Naive thymus-derived CD4-positive, alpha-beta T cell (primary cell): Measurements from ENCODE around the gene IGSF8. TPM values are rescaled to one million over a fixed set of nuclear protein-coding genes. Genes with fewer than 3 reads are reported as not detected.
A peak's percentile ranks its signal among the peaks of the same experiment; 100 is the strongest.

Experiments used
- ATAC-seq: fragments of 150-1000 bp; cut with Tn5 transposase; 2 replicates; pipeline ENCODE4 v1.10.0; 2021; ENCODE audit warnings: mild to moderate bottlenecking, moderate library complexity
- CTCF ChIA-PET: fragments of 350-600 bp; sonication (Branson Sonifier 250); formaldehyde crosslinking; loops from one replicate; lab custom pipeline; 2021; ENCODE audit warnings: antibody characterized with exemption; lab: Charles Lee
- POLR2A ChIA-PET: fragments of 350-600 bp; sonication (Branson Sonifier 250); formaldehyde crosslinking; loops from one replicate; lab custom pipeline; 2021; ENCODE audit warnings: antibody characterized with exemption, inconsistent platforms; lab: Charles Lee
- DNase-seq, 9 donors: peaks; one replicate each; pipeline versions ENCODE4 v3.0.0 to v3.0.0-alpha.2; 2020 to 2022; ENCODE audit warnings: mixed read lengths in 1 of 9
- H3K27ac ChIP-seq: one replicate; pipeline ENCODE4 v1.7.0; 2013; ENCODE audit warnings: mild to moderate bottlenecking, low read depth, low read length, moderate library complexity
- H3K27me3 ChIP-seq, 2 donors: one replicate each; pipeline ENCODE4 v1.7.0; 2013; ENCODE audit warnings: low read length in 2 of 2, mild to moderate bottlenecking in 2 of 2, moderate library complexity in 2 of 2; ENCODE audit not compliant: control insufficient read depth in 2 of 2, insufficient read depth in 2 of 2
- H3K36me3 ChIP-seq, 3 experiments: 1 replicate in 2 of 3; 2 replicates in 1 of 3; pipeline ENCODE4 v1.7.0; 2013; ENCODE audit warnings: low read length in 3 of 3, mild to moderate bottlenecking in 3 of 3, moderate library complexity in 1 of 3; ENCODE audit not compliant: insufficient read depth in 3 of 3, control insufficient read depth in 2 of 3
- H3K4me1 ChIP-seq, 2 donors: one replicate each; pipeline ENCODE4 v1.7.0; 2013; ENCODE audit warnings: low read length in 2 of 2, mild to moderate bottlenecking in 2 of 2, moderate library complexity in 1 of 2; ENCODE audit not compliant: control insufficient read depth in 2 of 2, insufficient read depth in 2 of 2
- H3K4me3 ChIP-seq: 2 replicates; pipeline ENCODE4 v1.7.0; 2013; ENCODE audit warnings: mild to moderate bottlenecking, low read length
- H3K9me3 ChIP-seq, 3 experiments: 1 replicate in 2 of 3; 2 replicates in 1 of 3; pipeline ENCODE4 v1.7.0; 2013; ENCODE audit warnings: low read length in 3 of 3; ENCODE audit not compliant: control insufficient read depth in 2 of 3
- H3K27ac Mint-ChIP-seq, 9 donors: one replicate each; pipeline ENCODE4 v1.8.0; 2020 to 2022; ENCODE audit warnings: mixed read lengths in 9 of 9, mild to moderate bottlenecking in 8 of 9, moderate library complexity in 5 of 9, inconsistent platforms in 2 of 9
- H3K27me3 Mint-ChIP-seq, 5 donors: one replicate each; pipeline ENCODE4 v1.8.0; 2021 to 2022; ENCODE audit warnings: mixed read lengths in 5 of 5, mild to moderate bottlenecking in 1 of 5
- H3K36me3 Mint-ChIP-seq, 5 donors: one replicate each; pipeline ENCODE4 v1.8.0; 2020 to 2022; ENCODE audit warnings: mixed read lengths in 5 of 5, mild to moderate bottlenecking in 3 of 5, inconsistent platforms in 1 of 5
- H3K4me1 Mint-ChIP-seq, 7 donors: one replicate each; pipeline ENCODE4 v1.8.0; 2020 to 2022; ENCODE audit warnings: mixed read lengths in 7 of 7, mild to moderate bottlenecking in 3 of 7, inconsistent platforms in 1 of 7
- H3K4me3 Mint-ChIP-seq, 10 donors: one replicate each; pipeline ENCODE4 v1.8.0; 2020 to 2022; ENCODE audit warnings: mild to moderate bottlenecking in 10 of 10, mixed read lengths in 10 of 10, moderate library complexity in 6 of 10, inconsistent platforms in 2 of 10
- H3K9me3 Mint-ChIP-seq, 11 donors: one replicate each; pipeline ENCODE4 v1.8.0; 2020 to 2022; ENCODE audit warnings: mixed read lengths in 11 of 11, mild to moderate bottlenecking in 4 of 11, inconsistent platforms in 1 of 11, moderate library complexity in 1 of 11
- intact Hi-C, 2 donors: fragments of 100-400 bp; cut with micrococcal nuclease; formaldehyde crosslinking; loops; one replicate each; pipeline ENCODE4 v1.15.1; 2023
- polyA plus RNA-seq, 2 donors: library from polyadenylated mRNA; unstranded; fragments of 300-500 nt; fragmentation: Illumina TruSeq; gene quantifications; one replicate each; pipeline ENCODE4 v1.2.3, GENCODE V29; 2021
- total RNA-seq, 6 experiments: library from RNA in 5 of 6; stranded (reverse) in 5 of 6; gene quantifications; 1 replicate in 5 of 6; 2 replicates in 1 of 6; pipeline ENCODE4 v1.2.3 and lab custom pipeline; 2021 to 2026

IGSF8 gene
- total and polyA plus RNA-seq, 7 experiments from 2014 or later, result 31.9 to 68.7 (median 44.8) TPM

DNA sequence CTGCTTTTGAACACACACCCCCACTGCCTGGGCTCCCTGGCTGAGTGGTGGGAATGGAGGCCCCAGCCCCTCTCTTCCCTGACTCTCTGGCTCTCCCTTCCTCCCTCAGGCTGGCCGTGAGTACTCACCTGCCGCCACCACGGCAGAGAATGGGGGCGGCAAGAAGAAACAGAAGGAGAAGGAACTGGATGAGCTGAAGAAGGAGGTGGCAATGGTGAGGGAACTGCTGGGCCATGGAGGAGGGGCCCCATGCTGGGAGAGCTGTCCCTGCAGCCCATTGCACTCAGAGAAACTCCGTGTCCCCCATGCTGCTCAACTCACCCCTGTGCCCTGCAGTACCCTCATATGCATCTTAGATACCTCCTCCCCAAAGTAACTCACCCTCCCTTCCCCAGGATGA, 22.4 kb upstream of the IGSF8 start:
- POLR2A ChIA-PET, result no interaction called here
- CTCF ChIA-PET, result no interaction called here
- Histone ChIP-seq H3K27me3 (no peaks in the 10 kb centered on the region), H3K36me3 (no peaks in the 10 kb centered on the region), H3K4me1 (no peaks in the 10 kb centered on the region), H3K4me3 (no peak overlapping the region), H3K9me3 (no peaks in the 10 kb centered on the region), H3K27ac (no peak overlapping the region)
- DNase-seq (no peak), ATAC-seq (no peak)
- intact Hi-C loops, result no loop called here
- H3K27ac Mint-ChIP-seq, result no peak overlapping the region
- peaks cover 0 to 4% (median 0%) of the 10 kb centered on the region in 5 donors for H3K36me3 Mint-ChIP-seq
- H3K9me3 Mint-ChIP-seq, result no peaks in the 10 kb centered on the region
- no peaks in the 10 kb centered on the region for H3K4me1 Mint-ChIP-seq
- no peak overlapping the region for H3K4me3 Mint-ChIP-seq
- H3K27me3 Mint-ChIP-seq, result peaks cover 0 to 15% (median 13%) of the 10 kb centered on the region in 5 donors

DNA sequence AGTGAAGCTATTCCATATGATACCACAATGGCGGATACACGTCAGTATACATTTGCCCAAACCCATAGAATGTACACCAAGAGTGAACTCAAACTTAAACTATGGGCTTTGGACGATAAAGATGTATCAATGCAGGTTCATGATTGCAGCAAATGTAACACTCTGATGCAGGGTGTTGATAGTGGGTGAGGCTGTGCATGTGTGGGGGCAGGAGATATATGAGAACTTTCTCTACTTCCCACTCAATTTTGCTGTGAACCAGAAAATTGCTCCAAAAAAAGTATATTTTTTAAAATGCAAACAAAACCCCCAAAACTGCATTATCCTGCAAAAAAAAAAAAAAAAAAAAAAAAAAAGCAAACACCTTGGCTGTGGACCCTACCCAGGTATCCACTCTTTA, 20.5 kb upstream of the IGSF8 start:
- Histone ChIP-seq H3K4me3 (no peak overlapping the region), H3K27ac (no peak overlapping the region), H3K36me3 (no peaks in the 10 kb centered on the region), H3K27me3 (no peaks in the 10 kb centered on the region), H3K4me1 (no peaks in the 10 kb centered on the region), H3K9me3 (no peaks in the 10 kb centered on the region)
- ATAC-seq, result no peak
- peaks cover 4 to 17% (median 13%) of the 10 kb centered on the region in 5 donors for H3K27me3 Mint-ChIP-seq
- ChIA-PET CTCF (no interaction called here), POLR2A (no interaction called here)
- H3K4me1 Mint-ChIP-seq, result no peaks in the 10 kb centered on the region
- no peak for DNase-seq
- H3K4me3 Mint-ChIP-seq, result no peak overlapping the region
- no peak overlapping the region for H3K27ac Mint-ChIP-seq
- H3K36me3 Mint-ChIP-seq, result peaks cover 0 to 4% (median 0%) of the 10 kb centered on the region in 5 donors
- no peaks in the 10 kb centered on the region for H3K9me3 Mint-ChIP-seq
- intact Hi-C loops, result no loop called here

DNA sequence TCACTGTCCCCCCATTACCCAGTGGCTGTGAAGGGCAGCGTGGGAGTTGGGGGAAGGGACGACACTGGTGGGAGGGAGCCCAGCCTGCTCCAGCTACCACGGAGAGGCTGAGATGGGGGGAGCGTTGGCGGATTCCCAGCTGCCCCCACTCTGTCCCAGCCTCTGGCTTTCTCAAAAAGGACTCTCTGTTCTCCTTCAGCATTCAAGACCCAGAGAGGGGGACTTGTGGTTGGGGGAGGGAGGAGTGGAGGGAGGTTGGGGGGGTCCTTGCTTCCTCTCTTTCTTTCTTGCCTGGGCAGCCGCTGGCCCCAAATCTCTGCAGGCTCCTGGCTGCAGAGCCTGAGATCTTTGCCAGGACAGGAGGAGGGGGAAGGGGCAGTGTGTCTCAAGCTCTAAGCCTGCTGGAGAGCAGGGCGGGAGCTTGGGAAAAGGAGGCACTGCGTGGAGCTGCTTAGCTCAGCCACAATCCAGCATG, 19.3 kb upstream of the IGSF8 start:
- POLR2A ChIA-PET, result no interaction called here
- intact Hi-C loops, result no loop called here
- Histone ChIP-seq H3K4me3 (no peak overlapping the region), H3K9me3 (no peaks in the 10 kb centered on the region), H3K27ac (no peak overlapping the region), H3K27me3 (no peaks in the 10 kb centered on the region), H3K4me1 (no peaks in the 10 kb centered on the region), H3K36me3 (no peaks in the 10 kb centered on the region)
- Mint-ChIP-seq H3K9me3 (no peaks in the 10 kb centered on the region), H3K4me3 (no peak overlapping the region), H3K27ac (no peak overlapping the region), H3K4me1 (no peaks in the 10 kb centered on the region), H3K36me3 (peaks cover 0 to 4% (median 0%) of the 10 kb centered on the region in 5 donors), H3K27me3 (peaks cover 4 to 17% (median 13%) of the 10 kb centered on the region in 5 donors)
- ATAC-seq, result no peak
- CTCF ChIA-PET, result no interaction called here
- DNase-seq, result no peak

DNA sequence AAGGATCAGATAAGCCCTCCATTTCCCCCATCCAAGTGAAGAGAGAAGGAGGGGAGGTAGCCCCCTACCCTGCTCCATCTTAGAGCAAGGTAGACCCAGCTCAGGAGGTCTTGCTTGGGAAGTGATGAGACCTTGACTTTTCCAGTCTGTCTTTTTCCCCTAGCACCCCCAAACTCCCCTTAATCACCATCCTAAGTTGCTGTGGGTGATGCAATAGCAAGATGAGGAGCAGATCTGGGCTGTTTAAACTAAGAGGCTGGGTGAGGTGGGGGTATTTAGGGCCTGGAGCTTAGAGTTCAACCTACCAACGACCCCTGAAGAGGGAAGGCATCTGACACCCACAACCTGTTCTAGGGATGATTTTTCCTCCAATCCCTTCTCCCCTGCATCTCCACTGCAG, 18.9 kb upstream of the IGSF8 start:
- no peaks in the 10 kb centered on the region for H3K4me1 ChIP-seq
- Mint-ChIP-seq H3K36me3 (peaks cover 0 to 4% (median 0%) of the 10 kb centered on the region in 5 donors), H3K4me1 (no peaks in the 10 kb centered on the region), H3K4me3 (no peak overlapping the region), H3K27me3 (peaks cover 4 to 17% (median 12%) of the 10 kb centered on the region in 5 donors), H3K9me3 (no peaks in the 10 kb centered on the region), H3K27ac (no peak overlapping the region)
- no peak overlapping the region for H3K4me3 ChIP-seq
- ChIA-PET POLR2A (no interaction called here), CTCF (no interaction called here)
- ATAC-seq (no peak), DNase-seq (no peak)
- H3K9me3 ChIP-seq, result no peaks in the 10 kb centered on the region
- no peaks in the 10 kb centered on the region for H3K36me3 ChIP-seq
- no peak overlapping the region for H3K27ac ChIP-seq
- intact Hi-C loops, result no loop called here
- H3K27me3 ChIP-seq, result no peaks in the 10 kb centered on the region

DNA sequence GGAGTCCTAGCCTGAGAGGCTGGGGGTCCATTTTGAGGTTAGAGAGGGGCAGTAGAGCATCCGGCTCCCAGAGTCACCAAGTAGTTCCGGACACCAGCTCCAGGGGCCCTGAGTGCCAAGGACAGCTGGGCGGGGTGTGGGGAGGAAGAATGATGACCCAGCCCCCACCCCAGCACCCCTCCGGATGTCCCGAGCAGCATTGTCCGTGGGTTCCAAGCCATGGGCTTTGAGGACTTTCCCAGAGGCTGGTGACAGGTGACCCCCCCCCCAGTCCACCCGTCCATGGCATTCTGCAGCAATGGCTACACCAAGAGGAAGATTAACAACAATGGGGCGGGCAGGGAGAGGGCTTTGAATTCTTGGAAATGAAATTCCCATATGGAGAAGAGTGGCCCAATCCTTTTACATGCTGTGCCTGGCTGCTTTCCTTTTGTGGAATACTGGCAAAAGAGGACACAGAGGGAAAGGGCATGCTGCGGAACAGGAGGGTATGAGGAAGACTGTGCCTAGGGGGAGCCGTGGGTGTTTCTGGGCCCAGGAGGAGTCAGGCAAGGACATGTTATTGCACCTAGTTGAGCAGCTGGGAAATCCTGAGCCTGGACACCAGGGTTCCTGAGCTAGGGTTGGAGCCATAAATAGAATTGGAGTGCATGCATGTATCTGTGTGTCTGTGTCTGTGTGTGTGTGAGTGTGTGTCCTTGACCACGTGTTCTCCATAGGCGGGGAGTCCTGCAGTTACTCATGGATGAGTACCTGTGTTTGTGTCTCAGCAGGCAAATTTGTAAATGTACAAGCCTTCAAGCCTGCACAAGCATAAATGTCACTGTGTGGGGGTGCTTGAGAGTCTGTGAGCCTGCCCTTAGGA, 18.1 kb upstream of the IGSF8 start:
- Mint-ChIP-seq H3K36me3 (peaks cover 0 to 4% (median 0%) of the 10 kb centered on the region in 5 donors), H3K27ac (no peak overlapping the region), H3K27me3 (peaks cover 4 to 17% (median 11%) of the 10 kb centered on the region in 5 donors), H3K4me1 (no peaks in the 10 kb centered on the region), H3K9me3 (no peaks in the 10 kb centered on the region), H3K4me3 (no peak overlapping the region)
- CTCF ChIA-PET, result no interaction called here
- intact Hi-C loops, result no loop called here
- Histone ChIP-seq H3K4me3 (no peak overlapping the region), H3K27me3 (no peaks in the 10 kb centered on the region), H3K4me1 (no peaks in the 10 kb centered on the region), H3K36me3 (no peaks in the 10 kb centered on the region), H3K27ac (no peak overlapping the region), H3K9me3 (no peaks in the 10 kb centered on the region)
- POLR2A ChIA-PET, result interaction anchor here (0.6 kb wide), 1 partner anchor 49 kb away, joined by 3 read pairs; no protein-coding TSS in a partner anchor
- ATAC-seq (no peak), DNase-seq (no peak)

DNA sequence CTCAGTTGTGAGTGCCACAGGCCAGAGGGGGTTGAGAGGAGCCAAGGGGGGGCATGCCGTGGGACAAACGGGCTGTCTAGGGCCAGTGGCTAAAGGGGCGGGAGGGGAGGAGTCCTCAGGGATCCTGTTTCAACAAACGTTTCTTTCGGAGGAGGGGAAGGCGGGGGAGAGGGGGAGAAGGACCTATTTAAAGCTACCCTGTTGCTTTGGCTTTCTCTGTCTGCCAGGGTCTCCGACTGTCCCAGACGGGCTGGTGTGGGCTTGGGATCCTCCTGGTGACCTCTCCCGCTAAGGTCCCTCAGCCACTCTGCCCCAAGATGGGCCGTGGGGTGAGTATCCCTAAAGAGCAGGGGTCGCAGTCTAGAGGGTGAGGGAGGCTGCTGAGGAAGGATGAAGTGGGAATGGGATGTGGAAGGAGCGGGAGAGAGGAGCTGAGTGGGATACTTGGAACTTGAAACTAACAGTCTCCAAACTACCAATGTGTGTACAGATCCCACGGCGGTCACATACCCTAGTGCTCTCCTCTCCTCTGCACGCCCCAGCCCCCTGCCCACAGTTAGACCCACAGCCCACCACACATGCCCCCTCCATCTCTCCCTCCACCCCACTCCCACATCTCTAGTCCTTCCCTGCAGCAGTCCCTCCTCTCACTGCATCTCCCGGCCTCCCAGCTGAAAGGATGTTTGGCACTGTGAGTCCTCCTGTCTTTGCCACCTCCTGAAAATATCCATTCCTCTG, 17.3 kb upstream of the IGSF8 start, which contains the start of gene ATP1A2:
TSS of gene ATP1A2 (plus strand) at position 215 of the 738 bp plus-strand sequence. CDS start at position 318, 103 bp downstream.
- intact Hi-C loops, result no loop called here
- peak within 1 kb of the TSS in 1 of 9 donors; percentile 15 for H3K27ac Mint-ChIP-seq
- H3K27ac ChIP-seq, result no peak within 1 kb of the TSS
- no peaks in the 10 kb centered on the region for H3K36me3 ChIP-seq
- CTCF ChIA-PET, result no interaction called here
- H3K4me3 Mint-ChIP-seq, result no peak within 1 kb of the TSS
- H3K4me1 ChIP-seq, result no peaks in the 10 kb centered on the region
- H3K4me1 Mint-ChIP-seq, result peaks cover 0 to 1% (median 0%) of the 10 kb centered on the region in 7 donors
- H3K36me3 Mint-ChIP-seq, result peaks cover 0 to 4% (median 0%) of the 10 kb centered on the region in 5 donors
- peaks cover 5 to 23% (median 13%) of the 10 kb centered on the region in 5 donors for H3K27me3 Mint-ChIP-seq
- no peaks in the 10 kb centered on the region for H3K9me3 Mint-ChIP-seq
- DNase-seq, result no peak
- no peaks in the 10 kb centered on the region for H3K27me3 ChIP-seq
- no peaks in the 10 kb centered on the region for H3K9me3 ChIP-seq
- no peak for ATAC-seq
- H3K4me3 ChIP-seq, result no peak within 1 kb of the TSS
- POLR2A ChIA-PET, result interaction anchor here (0.6 kb wide), 1 partner anchor 50 kb away, joined by 3 read pairs; no protein-coding TSS in a partner anchor
